WTC11 (cell line): Measurements from ENCODE around the gene KLHL25.

Source experiments
- CREB1 ChIP-seq: sonication (generic); formaldehyde crosslinking; IDR thresholded peaks from 2 replicates; pipeline ENCODE4 v1.8.0; 2023; ENCODE audit warnings: mild to moderate bottlenecking, missing genetic modification reagents
- CTCF ChIP-seq: fragments of 200-600 bp; IDR thresholded peaks from 2 replicates; pipeline ENCODE4 v1.8.0; 2022; ENCODE audit warnings: antibody characterized with exemption
- E2F5 ChIP-seq: sonication (generic); formaldehyde crosslinking; IDR thresholded peaks from 2 replicates; pipeline ENCODE4 v1.8.1; 2022; ENCODE audit warnings: mild to moderate bottlenecking, moderate library complexity, missing genetic modification reagents
- HMGXB4 ChIP-seq: sonication (generic); formaldehyde crosslinking; IDR thresholded peaks from 2 replicates; pipeline ENCODE4 v1.8.1; 2023; ENCODE audit warnings: mild to moderate bottlenecking, moderate library complexity, missing genetic modification reagents
- JUN ChIP-seq: sonication (generic); formaldehyde crosslinking; IDR thresholded peaks from 2 replicates; pipeline ENCODE4 v1.8.0; 2023; ENCODE audit warnings: mild to moderate bottlenecking, missing genetic modification reagents
- NFE2L1 ChIP-seq: sonication (generic); formaldehyde crosslinking; IDR thresholded peaks from 2 replicates; pipeline ENCODE4 v1.8.1; 2023; ENCODE audit warnings: missing genetic modification reagents
- TCF7 ChIP-seq: sonication (generic); formaldehyde crosslinking; IDR thresholded peaks from 2 replicates; pipeline ENCODE4 v1.8.0; 2022; ENCODE audit warnings: mild to moderate bottlenecking, low read depth, missing genetic modification reagents, moderate library complexity
- USF1 ChIP-seq: sonication (generic); formaldehyde crosslinking; IDR thresholded peaks from 2 replicates; pipeline ENCODE4 v1.8.0; 2022; ENCODE audit warnings: mild to moderate bottlenecking, missing genetic modification reagents
- ZNF138 ChIP-seq: sonication (generic); formaldehyde crosslinking; conservative IDR thresholded peaks from 2 replicates; pipeline ENCODE4 v1.8.1; 2022; ENCODE audit warnings: mild to moderate bottlenecking, moderate library complexity, missing genetic modification reagents
- ZNF416 ChIP-seq: fragments of 250-450 bp; sonication (Bioruptor Pico); IDR thresholded peaks from 2 replicates; pipeline ENCODE4 v1.9.0; 2021; ENCODE audit warnings: mild to moderate bottlenecking, inconsistent platforms
- ZNF512 ChIP-seq: sonication (generic); formaldehyde crosslinking; IDR thresholded peaks from 2 replicates; pipeline ENCODE4 v1.8.1; 2022; ENCODE audit warnings: missing genetic modification reagents, borderline replicate concordance

GRCh38 chr15:85760531-85761371 is 34.0 kb downstream of the KLHL25 start:
- no peak for TF ChIP-seq ZNF512 (CRISPR knock-in tag)
- TF ChIP-seq TCF7 (CRISPR knock-in tag) = no peak
- no peak for TF ChIP-seq CTCF
- no peak for TF ChIP-seq CREB1 (CRISPR knock-in tag)
- TF ChIP-seq ZNF416 (CRISPR knock-in tag) = no peak
- TF ChIP-seq USF1 (CRISPR knock-in tag) = no peak
- TF ChIP-seq ZNF138 (CRISPR knock-in tag) = no peak
- no peak for TF ChIP-seq E2F5 (CRISPR knock-in tag)
- TF ChIP-seq NFE2L1 (CRISPR knock-in tag) = no peak
- no peak for TF ChIP-seq JUN
- TF ChIP-seq HMGXB4 (CRISPR knock-in tag) = no peak
